ENCODE results near the gene FLOT2. TPM values are rescaled to one million over a fixed set of nuclear protein-coding genes. Genes with fewer than 3 reads are reported as not detected.

The FLOT2 gene
- total RNA-seq, 1 donor from 2014 or later = 84.0 TPM

- Histone ChIP-seq H3K27me3 (no peaks in the 10 kb centered on the region), H3K36me3 (peaks cover 11% of the 10 kb centered on the region), H3K79me2 (ENCODE audit: low read depth) (peaks cover 82% of the 10 kb centered on the region), H4K20me1 (ENCODE audit: low read depth) (peaks cover 67% of the 10 kb centered on the region), H3K4me3 (no peak overlapping the region), H3K9ac (no peak overlapping the region), H3F3A (ENCODE audit: low read depth) (peaks cover 16% of the 10 kb centered on the region), H3K4me2 (no peak overlapping the region), H3K4me1 (no peaks in the 10 kb centered on the region), H2AFZ (replicated peaks) (no peak overlapping the region), H3K27ac (no peak overlapping the region), H3K9me3 (ENCODE audit: low read depth) (no peaks in the 10 kb centered on the region)
- Mint-ChIP-seq H3K27me3 (ENCODE audit: insufficient read depth, low read depth) (peaks cover 2% of the 10 kb centered on the region), H3K27ac (no peak overlapping the region), H3K36me3 (peaks cover 54% of the 10 kb centered on the region), H3K9me3 (no peaks in the 10 kb centered on the region), H3K4me3 (no peak overlapping the region), H3K4me1 (no peaks in the 10 kb centered on the region)
- TF ChIP-seq EZH2phosphoT487 (IDR thresholded peaks at IDR 0.05) (no peak), CTCF (IDR thresholded peaks at IDR 0.05) (no peak), EZH2 (IDR thresholded peaks at IDR 0.05) (no peak)
- no peak for DNase-seq (ENCODE audit: low spot score)
Observed at GRCh38 chr17:28925912-28926365, 28.4 kb upstream of the FLOT2 start.

GRCh38 chr17:28920201-28920600 is 22.7 kb upstream of the FLOT2 start:
- no peak overlapping the region for H2AFZ ChIP-seq (replicated peaks)
- no peaks in the 10 kb centered on the region for H3K4me1 ChIP-seq
- H3K27me3 ChIP-seq = no peaks in the 10 kb centered on the region
- H3K4me3 Mint-ChIP-seq = no peak overlapping the region
- H3K27me3 Mint-ChIP-seq (ENCODE audit: insufficient read depth, low read depth) = peaks cover under 1% of the 10 kb centered on the region
- peaks cover 42% of the 10 kb centered on the region for H4K20me1 ChIP-seq (ENCODE audit: low read depth)
- no peak overlapping the region for H3K9ac ChIP-seq
- no peak overlapping the region for H3K4me2 ChIP-seq
- H3K9me3 ChIP-seq (ENCODE audit: low read depth) = no peaks in the 10 kb centered on the region
- peaks cover 39% of the 10 kb centered on the region for H3K79me2 ChIP-seq (ENCODE audit: low read depth)
- H3K4me1 Mint-ChIP-seq = no peaks in the 10 kb centered on the region
- H3K36me3 ChIP-seq = peaks cover 33% of the 10 kb centered on the region
- H3K4me3 ChIP-seq = no peak overlapping the region
- H3K9me3 Mint-ChIP-seq = no peaks in the 10 kb centered on the region
- H3K36me3 Mint-ChIP-seq = peaks cover 58% of the 10 kb centered on the region
- H3K27ac Mint-ChIP-seq = no peak overlapping the region
- H3F3A ChIP-seq (ENCODE audit: low read depth) = peaks cover 49% of the 10 kb centered on the region
- no peak for TF ChIP-seq EZH2phosphoT487 (IDR thresholded peaks at IDR 0.05)
- TF ChIP-seq CTCF (IDR thresholded peaks at IDR 0.05) = no peak
- H3K27ac ChIP-seq = no peak overlapping the region
- DNase-seq (ENCODE audit: low spot score) = no peak

GRCh38 chr17:28918295-28918694 is 20.8 kb upstream of the FLOT2 start:
- H3K4me1 Mint-ChIP-seq = no peaks in the 10 kb centered on the region
- no peak overlapping the region for H3K4me3 Mint-ChIP-seq
- no peak overlapping the region for H3K27ac Mint-ChIP-seq
- no peaks in the 10 kb centered on the region for H3K9me3 Mint-ChIP-seq
- H3K36me3 Mint-ChIP-seq = peaks cover 58% of the 10 kb centered on the region
- Histone ChIP-seq H3K36me3 (peaks cover 40% of the 10 kb centered on the region), H3K9me3 (ENCODE audit: low read depth) (no peaks in the 10 kb centered on the region), H3K27ac (no peak overlapping the region), H3K4me2 (no peak overlapping the region), H3K27me3 (no peaks in the 10 kb centered on the region), H3F3A (ENCODE audit: low read depth) (peaks cover 52% of the 10 kb centered on the region), H4K20me1 (ENCODE audit: low read depth) (peaks cover 41% of the 10 kb centered on the region), H3K4me3 (no peak overlapping the region), H2AFZ (replicated peaks) (no peak overlapping the region), H3K4me1 (no peaks in the 10 kb centered on the region), H3K79me2 (ENCODE audit: low read depth) (peaks cover 33% of the 10 kb centered on the region), H3K9ac (no peak overlapping the region)
- TF ChIP-seq EZH2phosphoT487 (IDR thresholded peaks at IDR 0.05) = no peak
- TF ChIP-seq EZH2 (IDR thresholded peaks at IDR 0.05) = no peak
- peaks cover 3% of the 10 kb centered on the region for H3K27me3 Mint-ChIP-seq (ENCODE audit: insufficient read depth, low read depth)
- no peak for DNase-seq (ENCODE audit: low spot score)

- no peaks in the 10 kb centered on the region for H3K4me1 ChIP-seq
- Mint-ChIP-seq H3K36me3 (peaks cover 58% of the 10 kb centered on the region), H3K27me3 (ENCODE audit: insufficient read depth, low read depth) (peaks cover 7% of the 10 kb centered on the region), H3K4me1 (no peaks in the 10 kb centered on the region), H3K4me3 (no peak overlapping the region), H3K9me3 (no peaks in the 10 kb centered on the region), H3K27ac (no peak overlapping the region)
- H3K79me2 ChIP-seq (ENCODE audit: low read depth) = peaks cover 24% of the 10 kb centered on the region
- no peak overlapping the region for H3K9ac ChIP-seq
- no peak overlapping the region for H2AFZ ChIP-seq (replicated peaks)
- H4K20me1 ChIP-seq (ENCODE audit: low read depth) = peaks cover 39% of the 10 kb centered on the region
- no peaks in the 10 kb centered on the region for H3K9me3 ChIP-seq (ENCODE audit: low read depth)
- TF ChIP-seq EZH2 (IDR thresholded peaks at IDR 0.05) = no peak
- no peak for TF ChIP-seq EZH2phosphoT487 (IDR thresholded peaks at IDR 0.05)
- H3K4me2 ChIP-seq = no peak overlapping the region
- peaks cover 57% of the 10 kb centered on the region for H3F3A ChIP-seq (ENCODE audit: low read depth)
- H3K36me3 ChIP-seq = peaks cover 36% of the 10 kb centered on the region
- no peaks in the 10 kb centered on the region for H3K27me3 ChIP-seq
- DNase-seq (ENCODE audit: low spot score) = no peak
- H3K4me3 ChIP-seq = no peak overlapping the region
- no peak overlapping the region for H3K27ac ChIP-seq
Observed at GRCh38 chr17:28917465-28917864, 19.9 kb upstream of the FLOT2 start.

All from neural progenitor cell (in vitro differentiated cells).